ENCODE data around the gene NFIX. TPM values are rescaled to one million over a fixed set of nuclear protein-coding genes. Genes with fewer than 3 reads are reported as not detected.

Gene NFIX
- total and polyA plus RNA-seq, 2 of the 13 experiments (the other 11 are each of a cell fraction or from before 2014, with no cell fraction given), result 3.4 to 5.4 TPM

DNA sequence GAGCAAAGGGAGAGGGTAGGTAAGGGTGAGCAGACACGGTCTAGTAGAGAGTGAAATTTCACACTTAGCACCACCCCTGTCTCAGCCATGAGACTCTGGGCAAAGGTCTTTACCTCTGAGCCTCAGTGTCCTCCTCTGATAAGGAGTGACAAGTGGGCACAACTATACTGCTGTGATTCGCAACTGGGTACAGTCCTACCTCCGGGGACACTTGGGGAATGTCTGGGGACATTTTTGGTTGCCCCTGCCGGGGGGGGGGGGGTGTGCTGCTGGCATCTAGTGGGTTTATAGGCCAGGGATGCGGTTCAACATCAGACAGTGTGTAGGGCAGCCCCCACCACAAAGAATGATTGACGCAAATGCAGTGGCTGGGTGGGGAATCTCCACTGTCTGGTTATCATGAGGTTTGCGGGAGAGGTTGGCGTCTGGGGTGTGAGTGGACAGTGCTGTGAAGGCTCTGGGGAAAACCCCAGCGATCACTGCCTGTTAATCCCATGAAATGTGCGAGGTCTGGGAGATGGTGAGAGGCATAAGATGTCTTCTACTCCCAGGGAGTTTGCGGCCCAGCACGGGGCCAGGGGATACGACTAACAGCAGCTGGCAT is 127.1 kb downstream of the NFIX start:
- no peak for FAIRE-seq
- TF ChIP-seq ZNF720 (CRISPR knock-in tag; IDR thresholded peaks at IDR 0.05) (no peak), SMARCC2 (IDR thresholded peaks at IDR 0.05) (no peak), ZNF547 (CRISPR knock-in tag; IDR thresholded peaks at IDR 0.05) (no peak), MEF2D (CRISPR knock-in tag; IDR thresholded peaks at IDR 0.05) (no peak), GFI1 (CRISPR knock-in tag; IDR thresholded peaks at IDR 0.05; ENCODE audit: borderline replicate concordance) (no peak), KLF6 (CRISPR knock-in tag; IDR thresholded peaks at IDR 0.05) (no peak)
- TF ChIP-seq, protein P1, sequence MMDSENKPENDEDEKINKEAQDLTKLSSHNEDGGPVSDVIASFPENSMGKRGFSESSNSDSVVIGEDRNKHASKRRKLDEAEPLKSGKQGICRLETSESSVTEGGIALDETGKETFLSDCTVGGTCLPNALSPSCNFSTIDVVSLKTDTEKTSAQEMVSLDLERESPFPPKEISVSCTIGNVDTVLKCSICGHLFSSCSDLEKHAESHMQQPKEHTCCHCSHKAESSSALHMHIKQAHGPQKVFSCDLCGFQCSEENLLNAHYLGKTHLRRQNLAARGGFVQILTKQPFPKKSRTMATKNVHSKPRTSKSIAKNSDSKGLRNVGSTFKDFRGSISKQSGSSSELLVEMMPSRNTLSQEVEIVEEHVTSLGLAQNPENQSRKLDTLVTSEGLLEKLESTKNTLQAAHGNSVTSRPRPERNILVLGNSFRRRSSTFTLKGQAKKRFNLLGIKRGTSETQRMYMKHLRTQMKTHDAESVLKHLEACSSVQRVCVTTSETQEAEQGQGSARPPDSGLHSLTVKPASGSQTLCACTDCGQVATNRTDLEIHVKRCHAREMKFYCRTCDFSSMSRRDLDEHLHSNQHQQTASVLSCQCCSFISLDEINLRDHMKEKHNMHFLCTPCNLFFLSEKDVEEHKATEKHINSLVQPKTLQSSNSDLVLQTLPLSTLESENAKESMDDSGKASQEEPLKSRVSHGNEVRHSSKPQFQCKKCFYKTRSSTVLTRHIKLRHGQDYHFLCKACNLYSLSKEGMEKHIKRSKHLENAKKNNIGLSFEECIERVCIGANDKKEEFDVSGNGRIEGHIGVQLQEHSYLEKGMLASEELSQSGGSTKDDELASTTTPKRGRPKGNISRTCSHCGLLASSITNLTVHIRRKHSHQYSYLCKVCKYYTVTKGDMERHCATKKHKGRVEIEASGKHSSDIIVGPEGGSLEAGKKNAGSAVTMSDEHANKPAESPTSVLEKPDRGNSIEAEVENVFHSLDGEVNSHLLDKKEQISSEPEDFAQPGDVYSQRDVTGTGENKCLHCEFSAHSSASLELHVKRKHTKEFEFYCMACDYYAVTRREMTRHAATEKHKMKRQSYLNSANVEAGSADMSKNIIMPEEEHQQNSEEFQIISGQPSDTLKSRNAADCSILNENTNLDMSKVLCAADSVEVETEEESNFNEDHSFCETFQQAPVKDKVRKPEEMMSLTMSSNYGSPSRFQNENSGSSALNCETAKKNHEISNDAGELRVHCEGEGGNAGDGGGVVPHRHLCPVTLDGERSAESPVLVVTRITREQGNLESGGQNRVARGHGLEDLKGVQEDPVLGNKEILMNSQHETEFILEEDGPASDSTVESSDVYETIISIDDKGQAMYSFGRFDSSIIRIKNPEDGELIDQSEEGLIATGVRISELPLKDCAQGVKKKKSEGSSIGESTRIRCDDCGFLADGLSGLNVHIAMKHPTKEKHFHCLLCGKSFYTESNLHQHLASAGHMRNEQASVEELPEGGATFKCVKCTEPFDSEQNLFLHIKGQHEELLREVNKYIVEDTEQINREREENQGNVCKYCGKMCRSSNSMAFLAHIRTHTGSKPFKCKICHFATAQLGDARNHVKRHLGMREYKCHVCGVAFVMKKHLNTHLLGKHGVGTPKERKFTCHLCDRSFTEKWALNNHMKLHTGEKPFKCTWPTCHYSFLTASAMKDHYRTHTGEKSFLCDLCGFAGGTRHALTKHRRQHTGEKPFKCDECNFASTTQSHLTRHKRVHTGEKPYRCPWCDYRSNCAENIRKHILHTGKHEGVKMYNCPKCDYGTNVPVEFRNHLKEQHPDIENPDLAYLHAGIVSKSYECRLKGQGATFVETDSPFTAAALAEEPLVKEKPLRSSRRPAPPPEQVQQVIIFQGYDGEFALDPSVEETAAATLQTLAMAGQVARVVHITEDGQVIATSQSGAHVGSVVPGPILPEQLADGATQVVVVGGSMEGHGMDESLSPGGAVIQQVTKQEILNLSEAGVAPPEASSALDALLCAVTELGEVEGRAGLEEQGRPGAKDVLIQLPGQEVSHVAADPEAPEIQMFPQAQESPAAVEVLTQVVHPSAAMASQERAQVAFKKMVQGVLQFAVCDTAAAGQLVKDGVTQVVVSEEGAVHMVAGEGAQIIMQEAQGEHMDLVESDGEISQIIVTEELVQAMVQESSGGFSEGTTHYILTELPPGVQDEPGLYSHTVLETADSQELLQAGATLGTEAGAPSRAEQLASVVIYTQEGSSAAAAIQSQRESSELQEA (CRISPR knock-in tag; IDR thresholded peaks at IDR 0.05; ENCODE audit: not compliant biosample characterization), result no peak
- TF ChIP-seq, protein P2, sequence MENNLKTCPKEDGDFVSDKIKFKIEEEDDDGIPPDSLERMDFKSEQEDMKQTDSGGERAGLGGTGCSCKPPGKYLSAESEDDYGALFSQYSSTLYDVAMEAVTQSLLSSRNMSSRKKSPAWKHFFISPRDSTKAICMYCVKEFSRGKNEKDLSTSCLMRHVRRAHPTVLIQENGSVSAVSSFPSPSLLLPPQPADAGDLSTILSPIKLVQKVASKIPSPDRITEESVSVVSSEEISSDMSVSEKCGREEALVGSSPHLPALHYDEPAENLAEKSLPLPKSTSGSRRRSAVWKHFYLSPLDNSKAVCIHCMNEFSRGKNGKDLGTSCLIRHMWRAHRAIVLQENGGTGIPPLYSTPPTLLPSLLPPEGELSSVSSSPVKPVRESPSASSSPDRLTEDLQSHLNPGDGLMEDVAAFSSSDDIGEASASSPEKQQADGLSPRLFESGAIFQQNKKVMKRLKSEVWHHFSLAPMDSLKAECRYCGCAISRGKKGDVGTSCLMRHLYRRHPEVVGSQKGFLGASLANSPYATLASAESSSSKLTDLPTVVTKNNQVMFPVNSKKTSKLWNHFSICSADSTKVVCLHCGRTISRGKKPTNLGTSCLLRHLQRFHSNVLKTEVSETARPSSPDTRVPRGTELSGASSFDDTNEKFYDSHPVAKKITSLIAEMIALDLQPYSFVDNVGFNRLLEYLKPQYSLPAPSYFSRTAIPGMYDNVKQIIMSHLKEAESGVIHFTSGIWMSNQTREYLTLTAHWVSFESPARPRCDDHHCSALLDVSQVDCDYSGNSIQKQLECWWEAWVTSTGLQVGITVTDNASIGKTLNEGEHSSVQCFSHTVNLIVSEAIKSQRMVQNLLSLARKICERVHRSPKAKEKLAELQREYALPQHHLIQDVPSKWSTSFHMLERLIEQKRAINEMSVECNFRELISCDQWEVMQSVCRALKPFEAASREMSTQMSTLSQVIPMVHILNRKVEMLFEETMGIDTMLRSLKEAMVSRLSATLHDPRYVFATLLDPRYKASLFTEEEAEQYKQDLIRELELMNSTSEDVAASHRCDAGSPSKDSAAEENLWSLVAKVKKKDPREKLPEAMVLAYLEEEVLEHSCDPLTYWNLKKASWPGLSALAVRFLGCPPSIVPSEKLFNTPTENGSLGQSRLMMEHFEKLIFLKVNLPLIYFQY (CRISPR knock-in tag; IDR thresholded peaks at IDR 0.05; ENCODE audit: borderline replicate concordance), result no peak
- TF ChIP-seq, protein P3, sequence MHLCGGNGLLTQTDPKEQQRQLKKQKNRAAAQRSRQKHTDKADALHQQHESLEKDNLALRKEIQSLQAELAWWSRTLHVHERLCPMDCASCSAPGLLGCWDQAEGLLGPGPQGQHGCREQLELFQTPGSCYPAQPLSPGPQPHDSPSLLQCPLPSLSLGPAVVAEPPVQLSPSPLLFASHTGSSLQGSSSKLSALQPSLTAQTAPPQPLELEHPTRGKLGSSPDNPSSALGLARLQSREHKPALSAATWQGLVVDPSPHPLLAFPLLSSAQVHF (CRISPR knock-in tag; IDR thresholded peaks at IDR 0.05), result no peak
- TF ChIP-seq, protein P4, sequence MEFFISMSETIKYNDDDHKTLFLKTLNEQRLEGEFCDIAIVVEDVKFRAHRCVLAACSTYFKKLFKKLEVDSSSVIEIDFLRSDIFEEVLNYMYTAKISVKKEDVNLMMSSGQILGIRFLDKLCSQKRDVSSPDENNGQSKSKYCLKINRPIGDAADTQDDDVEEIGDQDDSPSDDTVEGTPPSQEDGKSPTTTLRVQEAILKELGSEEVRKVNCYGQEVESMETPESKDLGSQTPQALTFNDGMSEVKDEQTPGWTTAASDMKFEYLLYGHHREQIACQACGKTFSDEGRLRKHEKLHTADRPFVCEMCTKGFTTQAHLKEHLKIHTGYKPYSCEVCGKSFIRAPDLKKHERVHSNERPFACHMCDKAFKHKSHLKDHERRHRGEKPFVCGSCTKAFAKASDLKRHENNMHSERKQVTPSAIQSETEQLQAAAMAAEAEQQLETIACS (CRISPR knock-in tag; IDR thresholded peaks at IDR 0.05), result no peak

More for the DNA sequence above, 127.1 kb downstream of the NFIX start:
- H3K9me3 ChIP-seq (ENCODE audit: low read length), result no peaks in the 10 kb centered on the region
- no peak overlapping the region for H3K27ac ChIP-seq (ENCODE audit: extremely low read length, insufficient read depth, low read length)
- BruUV-seq (replicated peaks), result no TSS peak
- 98% methylated on average over 12 of the region's 13 CpGs for WGBS (ENCODE audit: low lambda C conversion rate)
- CTCF ChIA-PET (ENCODE audit: low intra/inter-chr PET ratio, low total read pairs), result no interaction called here
- H3K79me2 ChIP-seq (ENCODE audit: insufficient read depth, low read length), result peaks cover 70% of the 10 kb centered on the region
- H3K4me2 ChIP-seq (ENCODE audit: low read depth, low read length), result no peak overlapping the region
- POLR2A ChIA-PET, result no interaction called here
- H3K27me3 ChIP-seq (ENCODE audit: control insufficient read depth in 1 of 2, insufficient read depth in 2 of 2, low read length in 2 of 2), result no peaks in the 10 kb centered on the region
- in situ Hi-C loops (cut with HindIII; ENCODE audit: extremely low pct_ligation_motif_present, low pct_unique_long_range_greater_than_20kb), result no loop called here
- peaks cover 32% of the 10 kb centered on the region for H3K4me1 ChIP-seq (ENCODE audit: insufficient read depth, low read length)
- intact Hi-C loops (cut with micrococcal nuclease; ENCODE audit: unreplicated experiment), result no loop called here
- DNase-seq (ENCODE audit: low spot score) (no peak), ATAC-seq (no peak)
- peaks cover 22% of the 10 kb centered on the region for H4K20me1 ChIP-seq (ENCODE audit: insufficient read depth, low read length)
- no peak overlapping the region for H3K4me3 ChIP-seq (replicated peaks in 1 of 3; ENCODE audit: insufficient read depth in 1 of 3, low read depth in 2 of 3, low read length in 3 of 3)
- H2AFZ ChIP-seq (ENCODE audit: low read length), result no peak overlapping the region
- peaks cover 8 to 40% of the 10 kb centered on the region in 2 experiments; a peak in 4 of 5 replicates for H3K36me3 ChIP-seq (replicated peaks in 1 of 2; ENCODE audit: control insufficient read depth in 1 of 2, insufficient read depth in 2 of 2, low read length in 2 of 2)
- H3K9ac ChIP-seq (ENCODE audit: insufficient read depth, low read depth, low read length), result no peak overlapping the region
